A673 (cell line): ENCODE data around the gene DOCK1. TPM values are rescaled to one million over a fixed set of nuclear protein-coding genes. Genes with fewer than 3 reads are reported as not detected.

ENCODE experiments used
- BruUV-seq: library from RNA; stranded (reverse); fragments of 400-500 nt; replicated peaks from 2 replicates; lab custom pipeline; 2021; lab: Mats Ljungman, UMichigan
- CTCF ChIA-PET: fragments of 300-600 bp; sonication (Branson Sonifier 250); formaldehyde crosslinking; loops from one replicate; lab custom pipeline; 2022; ENCODE audit warnings: antibody characterized with exemption; lab: Charles Lee
- POLR2A ChIA-PET: fragments of 300-600 bp; sonication (Branson Sonifier 250); formaldehyde crosslinking; loops from one replicate; lab custom pipeline; 2022; ENCODE audit warnings: antibody characterized with exemption; ENCODE audit not compliant: low non-redundant PET; lab: Charles Lee
- DNase-seq: peaks from one replicate; pipeline ENCODE4 v3.0.0-alpha.2; 2015; ENCODE audit warnings: low spot score
- H3K27ac ChIP-seq: fragments of 200-600 bp; sonication (generic); 2 replicates; pipeline ENCODE4 v1.5.1; 2016; ENCODE audit warnings: mixed run types, low read depth, mild to moderate bottlenecking, mixed read lengths, antibody characterized with exemption, low read length; ENCODE audit not compliant: poor library complexity, severe bottlenecking
- H3K27me3 ChIP-seq: fragments of 200-600 bp; sonication (generic); replicated peaks from 2 replicates; pipeline ENCODE4 v1.6.1; 2017; ENCODE audit warnings: mixed run types, low read depth, mild to moderate bottlenecking, mixed read lengths, antibody characterized with exemption, low read length; ENCODE audit not compliant: insufficient read depth, poor library complexity
- H3K36me3 ChIP-seq: fragments of 200-600 bp; sonication (generic); 2 replicates; pipeline ENCODE4 v1.6.1; 2016; ENCODE audit warnings: mixed run types, mild to moderate bottlenecking, mixed read lengths, antibody characterized with exemption, low read length; ENCODE audit not compliant: insufficient read depth, poor library complexity, severe bottlenecking
- H3K4me1 ChIP-seq: fragments of 200-600 bp; sonication (generic); 2 replicates; pipeline ENCODE4 v1.6.1; 2017; ENCODE audit warnings: mixed run types, mild to moderate bottlenecking, mixed read lengths, antibody characterized with exemption, low read length; ENCODE audit not compliant: insufficient read depth, poor library complexity, severe bottlenecking
- H3K4me3 ChIP-seq: fragments of 200-600 bp; sonication (generic); 2 replicates; pipeline ENCODE4 v1.5.1; 2016; ENCODE audit warnings: low read depth, mixed run types, mild to moderate bottlenecking, mixed read lengths, low read length; ENCODE audit not compliant: poor library complexity, severe bottlenecking
- H3K9me3 ChIP-seq: fragments of 200-600 bp; sonication (generic); 2 replicates; pipeline ENCODE4 v1.6.1; 2016; ENCODE audit warnings: mixed run types, low read depth, mild to moderate bottlenecking, mixed read lengths, antibody characterized with exemption, low read length; ENCODE audit not compliant: poor library complexity, severe bottlenecking
- EZH2 ChIP-seq: fragments of 200-600 bp; sonication (generic); IDR thresholded peaks from 2 replicates; pipeline ENCODE4 v1.6.1; 2017; ENCODE audit warnings: borderline replicate concordance, low read depth, mild to moderate bottlenecking, mixed read lengths, antibody characterized with exemption, low read length; ENCODE audit not compliant: poor library complexity, severe bottlenecking
- intact Hi-C: fragments of 100-400 bp; cut with micrococcal nuclease; formaldehyde crosslinking; loops from one replicate; pipeline ENCODE4 v1.10.0; 2022; ENCODE audit not compliant: unreplicated experiment
- total RNA-seq: library from RNA; stranded (reverse); gene quantifications from 2 replicates; pipeline ENCODE4 v1.2.3, GENCODE V29; 2021
- TF ChIP-seq, protein P1 (sequence below): fragments of 300-800, 200-600 bp; sonication (generic); conservative IDR thresholded peaks from 2 replicates; pipeline ENCODE4 v1.5.1; 2017; ENCODE audit warnings: low read depth, mild to moderate bottlenecking, antibody characterized with exemption, low read length, moderate library complexity, mixed read lengths

DOCK1 gene
- total RNA-seq, 1 experiment from 2014 or later, result 30.7 TPM

DNA sequence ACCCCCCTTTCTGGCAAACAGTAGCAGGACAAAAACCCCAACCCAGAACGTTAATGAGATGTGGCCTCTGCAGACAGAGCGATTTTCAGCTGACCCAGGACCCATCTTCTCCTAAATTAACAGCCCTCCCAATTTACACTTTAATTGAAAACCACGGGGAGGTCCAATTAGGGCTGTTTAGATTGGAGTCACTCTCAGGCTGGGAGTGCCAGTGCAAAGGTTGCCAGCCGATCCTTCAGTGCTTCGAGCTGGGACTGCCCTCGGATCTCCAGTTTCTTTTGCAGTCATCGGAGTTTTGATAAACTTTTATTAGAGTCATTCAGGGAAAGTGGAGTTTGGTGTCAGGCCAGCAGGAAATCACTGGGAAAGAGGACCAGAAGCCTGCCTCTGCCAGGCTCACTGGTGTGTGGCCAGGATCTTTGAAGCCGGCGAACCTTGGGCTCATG is 108.0 kb downstream of the DOCK1 start:
- no peak for DNase-seq
- Histone ChIP-seq H3K4me3 (no peak overlapping the region), H3K36me3 (no peaks in the 10 kb centered on the region), H3K27ac (no peak overlapping the region), H3K4me1 (no peaks in the 10 kb centered on the region), H3K27me3 (no peaks in the 10 kb centered on the region), H3K9me3 (no peaks in the 10 kb centered on the region)
- POLR2A ChIA-PET, result no interaction called here
- TF ChIP-seq, protein P1, sequence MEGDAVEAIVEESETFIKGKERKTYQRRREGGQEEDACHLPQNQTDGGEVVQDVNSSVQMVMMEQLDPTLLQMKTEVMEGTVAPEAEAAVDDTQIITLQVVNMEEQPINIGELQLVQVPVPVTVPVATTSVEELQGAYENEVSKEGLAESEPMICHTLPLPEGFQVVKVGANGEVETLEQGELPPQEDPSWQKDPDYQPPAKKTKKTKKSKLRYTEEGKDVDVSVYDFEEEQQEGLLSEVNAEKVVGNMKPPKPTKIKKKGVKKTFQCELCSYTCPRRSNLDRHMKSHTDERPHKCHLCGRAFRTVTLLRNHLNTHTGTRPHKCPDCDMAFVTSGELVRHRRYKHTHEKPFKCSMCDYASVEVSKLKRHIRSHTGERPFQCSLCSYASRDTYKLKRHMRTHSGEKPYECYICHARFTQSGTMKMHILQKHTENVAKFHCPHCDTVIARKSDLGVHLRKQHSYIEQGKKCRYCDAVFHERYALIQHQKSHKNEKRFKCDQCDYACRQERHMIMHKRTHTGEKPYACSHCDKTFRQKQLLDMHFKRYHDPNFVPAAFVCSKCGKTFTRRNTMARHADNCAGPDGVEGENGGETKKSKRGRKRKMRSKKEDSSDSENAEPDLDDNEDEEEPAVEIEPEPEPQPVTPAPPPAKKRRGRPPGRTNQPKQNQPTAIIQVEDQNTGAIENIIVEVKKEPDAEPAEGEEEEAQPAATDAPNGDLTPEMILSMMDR, result no peak
- TF ChIP-seq EZH2, result no peak
- CTCF ChIA-PET, result no interaction called here
- intact Hi-C loops, result no loop called here
- BruUV-seq, result no TSS peak

DNA sequence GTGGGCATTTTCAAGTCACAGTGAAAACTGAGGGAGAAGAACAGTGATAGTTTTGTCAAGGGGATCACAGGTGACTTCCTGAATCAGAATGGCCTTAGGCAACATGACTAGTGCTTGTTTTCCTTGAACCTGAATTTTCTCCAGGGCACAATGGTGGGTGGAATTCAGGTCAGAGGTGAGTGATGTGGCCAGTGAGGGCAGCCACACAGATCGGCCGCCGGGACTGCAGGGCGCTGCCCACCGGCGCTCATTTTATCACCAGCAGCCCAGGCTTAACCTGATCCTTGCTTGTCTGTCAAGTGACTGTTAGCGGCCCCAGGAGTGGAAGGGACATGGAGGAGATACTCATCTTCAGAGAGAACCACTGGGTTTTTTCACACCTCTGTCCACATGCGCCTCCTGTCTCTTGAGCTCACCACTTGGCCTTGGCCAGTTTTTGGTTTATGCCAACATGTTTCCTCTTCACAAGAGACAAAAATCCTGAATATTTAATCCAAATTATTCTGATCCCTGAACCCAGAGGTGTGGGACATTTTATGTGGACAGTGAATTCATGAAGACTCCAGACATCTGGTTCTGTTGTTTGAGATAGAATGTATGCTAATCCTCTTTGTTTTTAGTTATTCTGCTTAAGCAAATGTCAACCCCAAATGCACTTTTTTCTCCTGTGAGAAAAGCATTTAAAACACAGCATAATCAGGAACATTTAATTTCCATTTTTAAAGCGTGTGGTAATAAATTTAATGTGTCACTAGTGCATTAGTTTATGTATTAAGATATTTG is 108.7 kb downstream of the DOCK1 start:
- TF ChIP-seq, protein P1, result no peak
- no peak for TF ChIP-seq EZH2
- H3K4me3 ChIP-seq, result no peak overlapping the region
- no peak overlapping the region for H3K27ac ChIP-seq
- BruUV-seq, result no TSS peak
- no peak for DNase-seq
- no peaks in the 10 kb centered on the region for H3K4me1 ChIP-seq
- no peaks in the 10 kb centered on the region for H3K9me3 ChIP-seq
- H3K27me3 ChIP-seq, result no peaks in the 10 kb centered on the region
- intact Hi-C loops, result no loop called here
- CTCF ChIA-PET, result no interaction called here
- no peaks in the 10 kb centered on the region for H3K36me3 ChIP-seq
- POLR2A ChIA-PET, result no interaction called here

DNA sequence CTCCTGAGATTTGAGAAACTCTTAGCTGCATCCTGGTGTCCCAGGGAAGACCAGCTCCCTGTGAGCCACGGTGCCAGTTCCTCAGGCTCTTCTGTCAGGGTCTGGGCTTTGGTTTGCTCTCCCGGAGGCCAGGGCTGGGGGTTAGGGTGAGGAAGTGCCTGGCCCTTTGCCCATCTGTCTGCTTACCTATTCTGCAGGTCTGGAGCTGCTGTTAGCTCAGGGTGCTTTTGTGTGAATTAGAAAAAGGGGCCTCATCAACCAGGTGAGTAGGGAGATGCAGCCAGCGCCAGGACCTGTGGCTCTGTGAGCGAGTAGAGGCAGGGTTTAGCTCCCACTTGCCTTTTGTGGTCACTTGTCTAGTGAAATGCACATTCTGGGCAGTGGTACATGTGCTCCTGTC is 109.4 kb downstream of the DOCK1 start:
- H3K27me3 ChIP-seq, result no peaks in the 10 kb centered on the region
- ChIA-PET POLR2A (no interaction called here), CTCF (no interaction called here)
- no peak overlapping the region for H3K4me3 ChIP-seq
- no TSS peak for BruUV-seq
- no peak for DNase-seq
- H3K4me1 ChIP-seq, result no peaks in the 10 kb centered on the region
- no peaks in the 10 kb centered on the region for H3K9me3 ChIP-seq
- H3K27ac ChIP-seq, result no peak overlapping the region
- no peaks in the 10 kb centered on the region for H3K36me3 ChIP-seq
- intact Hi-C loops, result no loop called here
- TF ChIP-seq, protein P1, result no peak
- no peak for TF ChIP-seq EZH2
